Esophagus muscularis mucosa (tissue), 2 donors: ENCODE results near the gene TBC1D22A.

ENCODE experiments used
- POLR2A ChIP-seq: fragments of 450-650 bp; IDR thresholded peaks from one replicate; pipeline ENCODE4 v1.6.1; 2017; ENCODE audit warnings: antibody characterized with exemption, moderate library complexity, mild to moderate bottlenecking, low read depth
- POLR2AphosphoS5 ChIP-seq, 2 donors: sonication (generic); formaldehyde crosslinking; IDR thresholded peaks; one replicate each; pipeline ENCODE4 v1.6.1; 2017; ENCODE audit warnings: antibody characterized with exemption in 2 of 2

DNA sequence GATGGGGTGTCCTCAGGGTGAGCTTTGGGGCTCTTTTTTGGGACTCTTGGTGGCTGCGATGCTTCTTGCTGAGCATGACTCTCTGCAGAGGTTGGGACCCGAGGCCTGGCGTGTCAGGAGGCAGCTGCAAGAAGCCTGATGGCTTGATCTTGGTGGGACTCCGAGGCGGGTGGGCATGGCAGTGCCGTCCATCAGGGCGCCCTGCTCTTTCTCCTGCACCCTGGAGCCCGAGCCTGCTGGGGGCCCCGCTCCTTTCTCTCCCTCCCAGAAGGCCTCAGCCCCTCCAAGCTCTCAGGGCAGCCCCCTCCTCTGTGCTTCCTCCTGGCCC, 432.7 kb downstream of the TBC1D22A start:
- no peak for TF ChIP-seq POLR2A
- TF ChIP-seq POLR2AphosphoS5 (IDR thresholded peaks at IDR 0.05): no peak
